CD14-positive monocyte (primary cell): ENCODE data around the gene GPATCH3. TPM values are rescaled to one million over a fixed set of nuclear protein-coding genes. Genes with fewer than 3 reads are reported as not detected.
"Not testable (repeated sequence)": the region's sequence is repeated elsewhere in the genome, so short reads cannot be mapped to it uniquely, and the experiment has no call there.

Experiments used
- DNase-seq, 3 donors: peaks; one replicate each; pipeline ENCODE4 v3.0.0-alpha.2; 2011 to 2022
- H2AFZ ChIP-seq: 2 replicates; pipeline ENCODE4 v1.6.0; 2012; ENCODE audit warnings: mild to moderate bottlenecking, low read depth, low read length, inconsistent platforms; ENCODE audit not compliant: insufficient read depth, poor library complexity, severe bottlenecking
- H3K27ac ChIP-seq, 2 donors: 1 replicate in 1 of 2; 2 replicates in 1 of 2; pipeline ENCODE4 v1.5.1; 2012 to 2013; ENCODE audit warnings: low read length in 2 of 2, control low read depth in 1 of 2, inconsistent platforms in 1 of 2, low read depth in 1 of 2, mild to moderate bottlenecking in 1 of 2
- H3K27me3 ChIP-seq, 2 donors: one replicate each; pipeline versions ENCODE4 v1.6.0 to v1.6.1; 2011 to 2013; ENCODE audit warnings: low read length in 2 of 2; ENCODE audit not compliant: control insufficient read depth in 2 of 2, insufficient read depth in 2 of 2
- H3K36me3 ChIP-seq, 2 donors: replicated peaks in 1 of 2; 1 replicate in 1 of 2; 2 replicates in 1 of 2; pipeline versions ENCODE4 v1.5.1 to v1.6.1; 2012 to 2013; ENCODE audit warnings: low read length in 2 of 2, control low read depth in 1 of 2, inconsistent platforms in 1 of 2, mild to moderate bottlenecking in 1 of 2; ENCODE audit not compliant: insufficient read depth in 2 of 2, control insufficient read depth in 1 of 2
- H3K4me1 ChIP-seq, 2 donors: 1 replicate in 1 of 2; 2 replicates in 1 of 2; pipeline versions ENCODE4 v1.5.1 to v1.6.1; 2012 to 2013; ENCODE audit warnings: low read length in 2 of 2, control low read depth in 1 of 2, inconsistent platforms in 1 of 2, mild to moderate bottlenecking in 1 of 2, moderate library complexity in 1 of 2; ENCODE audit not compliant: insufficient read depth in 2 of 2, control insufficient read depth in 1 of 2
- H3K4me2 ChIP-seq: replicated peaks from 2 replicates; pipeline ENCODE3; 2012; ENCODE audit warnings: low read length, moderate library complexity, mild to moderate bottlenecking; ENCODE audit not compliant: poor library complexity, severe bottlenecking; ENCODE audit errors: extremely low read depth
- H3K4me3 ChIP-seq, 3 experiments: fragments of 200-600 bp in 1 of 3; sonication (generic) in 1 of 3; replicated peaks in 1 of 3; 1 replicate in 2 of 3; 2 replicates in 1 of 3; pipeline ENCODE4 v1.5.1; 2011 to 2013; ENCODE audit warnings: low read length in 3 of 3, mild to moderate bottlenecking in 3 of 3, control low read depth in 2 of 3, low read depth in 2 of 3, inconsistent platforms in 1 of 3, moderate library complexity in 1 of 3
- H3K79me2 ChIP-seq: 2 replicates; pipeline ENCODE4 v1.6.0; 2012; ENCODE audit warnings: mild to moderate bottlenecking, control low read depth, inconsistent platforms, low read length, moderate library complexity; ENCODE audit not compliant: insufficient read depth
- H3K9ac ChIP-seq: 2 replicates; pipeline ENCODE4 v1.6.0; 2017; ENCODE audit warnings: low read length, mild to moderate bottlenecking; ENCODE audit not compliant: insufficient read depth, poor library complexity, severe bottlenecking
- H3K9me3 ChIP-seq, 2 donors: replicated peaks in 1 of 2; 1 replicate in 1 of 2; 2 replicates in 1 of 2; pipeline versions ENCODE4 v1.5.1 to v1.6.1; 2012 to 2013; ENCODE audit warnings: low read length in 2 of 2, control low read depth in 1 of 2; ENCODE audit not compliant: control insufficient read depth in 1 of 2, insufficient read depth in 1 of 2
- H4K20me1 ChIP-seq: 2 replicates; pipeline ENCODE4 v1.6.0; 2012; ENCODE audit warnings: mild to moderate bottlenecking, low read length, control low read depth, moderate library complexity; ENCODE audit not compliant: insufficient read depth
- H3K27ac Mint-ChIP-seq, 7 donors: one replicate each; pipeline ENCODE4 v1.8.0; 2020; ENCODE audit warnings: mild to moderate bottlenecking in 7 of 7, mixed read lengths in 7 of 7, moderate library complexity in 6 of 7, inconsistent platforms in 2 of 7
- H3K27me3 Mint-ChIP-seq, 3 donors: one replicate each; pipeline ENCODE4 v1.8.0; 2021 to 2022; ENCODE audit warnings: low read depth in 3 of 3, mild to moderate bottlenecking in 3 of 3, mixed read lengths in 3 of 3, moderate library complexity in 3 of 3, inconsistent platforms in 1 of 3
- H3K36me3 Mint-ChIP-seq, 2 donors: one replicate each; pipeline ENCODE4 v1.8.0; 2020; ENCODE audit warnings: mixed read lengths in 2 of 2, inconsistent platforms in 1 of 2, mild to moderate bottlenecking in 1 of 2
- H3K4me1 Mint-ChIP-seq: one replicate; pipeline ENCODE4 v1.8.0; 2020; ENCODE audit warnings: mild to moderate bottlenecking, mixed read lengths
- H3K4me3 Mint-ChIP-seq, 2 donors: one replicate each; pipeline ENCODE4 v1.8.0; 2020; ENCODE audit warnings: mild to moderate bottlenecking in 2 of 2, mixed read lengths in 2 of 2, moderate library complexity in 1 of 2
- H3K9me3 Mint-ChIP-seq, 7 donors: one replicate each; pipeline ENCODE4 v1.8.0; 2020 to 2022; ENCODE audit warnings: mixed read lengths in 7 of 7, mild to moderate bottlenecking in 6 of 7, moderate library complexity in 6 of 7, inconsistent platforms in 2 of 7
- WGBS: methylation state at CpG from one replicate; pipeline ENCODE4 v1.1.5; 2013; ENCODE audit warnings: missing lambda C conversion rate; ENCODE audit not compliant: insufficient coverage; 5-methylcytosine and 5-hydroxymethylcytosine counted together
- intact Hi-C, 2 donors: fragments of 100-400 bp; cut with micrococcal nuclease; formaldehyde crosslinking; loops; one replicate each; pipeline versions ENCODE4 v1.15.0 to v1.15.1; 2023
- polyA plus RNA-seq, 3 donors: library from polyadenylated mRNA; depleted of rRNA in 1 of 3; unstranded in 2 of 3; stranded (reverse) in 1 of 3; fragments of 300-500 nt in 2 of 3; fragments of >200 nt in 1 of 3; fragmentation: Illumina TruSeq in 2 of 3; gene quantifications; 1 replicate in 2 of 3; 2 replicates in 1 of 3; pipeline ENCODE4 v1.2.3, GENCODE V29; 2012 to 2021
- TF ChIP-seq, protein P1 (sequence below): fragments of 200-600 bp; IDR thresholded peaks from one replicate; pipeline ENCODE4 v1.8.0; 2022; ENCODE audit warnings: antibody characterized with exemption, mild to moderate bottlenecking

The GPATCH3 gene
- polyA plus RNA-seq, 3 donors, result 8.2 to 11.8 (median 10.7) TPM

DNA sequence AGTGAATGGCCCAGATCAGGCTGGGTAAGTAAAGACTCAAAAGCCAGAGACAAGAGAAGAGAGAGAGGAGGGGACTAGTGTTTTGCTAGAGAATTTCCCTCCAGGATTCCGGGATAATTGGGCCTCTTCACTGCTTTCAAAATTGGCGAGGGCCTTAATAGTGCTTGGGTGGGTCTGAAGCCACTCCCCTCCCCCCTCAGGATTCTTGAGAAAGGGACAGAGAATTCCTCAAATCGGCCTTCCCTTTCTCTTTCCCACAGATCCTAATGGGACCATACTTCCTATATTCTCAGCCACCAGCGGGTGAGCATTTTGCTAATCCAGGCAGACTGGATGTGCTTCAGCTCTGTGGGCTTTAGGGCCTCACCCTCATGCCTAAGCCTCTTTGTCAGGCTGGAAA is 25.4 kb downstream of the GPATCH3 start:
- intact Hi-C loops, result loop anchor here (5.0 to 10.0 kb wide), 5 partner anchors 63 to 380 kb away; no protein-coding TSS in a partner anchor
- H3K36me3 Mint-ChIP-seq, result peaks cover 21 to 46% of the 10 kb centered on the region in 2 donors
- H3K27me3 ChIP-seq, result no peaks in the 10 kb centered on the region
- DNase-seq, result no peak
- H3K27ac ChIP-seq, result no peak overlapping the region
- no peak overlapping the region for H3K4me3 ChIP-seq
- H2AFZ ChIP-seq, result no peak overlapping the region
- no peaks in the 10 kb centered on the region for H3K79me2 ChIP-seq
- TF ChIP-seq, protein P1, sequence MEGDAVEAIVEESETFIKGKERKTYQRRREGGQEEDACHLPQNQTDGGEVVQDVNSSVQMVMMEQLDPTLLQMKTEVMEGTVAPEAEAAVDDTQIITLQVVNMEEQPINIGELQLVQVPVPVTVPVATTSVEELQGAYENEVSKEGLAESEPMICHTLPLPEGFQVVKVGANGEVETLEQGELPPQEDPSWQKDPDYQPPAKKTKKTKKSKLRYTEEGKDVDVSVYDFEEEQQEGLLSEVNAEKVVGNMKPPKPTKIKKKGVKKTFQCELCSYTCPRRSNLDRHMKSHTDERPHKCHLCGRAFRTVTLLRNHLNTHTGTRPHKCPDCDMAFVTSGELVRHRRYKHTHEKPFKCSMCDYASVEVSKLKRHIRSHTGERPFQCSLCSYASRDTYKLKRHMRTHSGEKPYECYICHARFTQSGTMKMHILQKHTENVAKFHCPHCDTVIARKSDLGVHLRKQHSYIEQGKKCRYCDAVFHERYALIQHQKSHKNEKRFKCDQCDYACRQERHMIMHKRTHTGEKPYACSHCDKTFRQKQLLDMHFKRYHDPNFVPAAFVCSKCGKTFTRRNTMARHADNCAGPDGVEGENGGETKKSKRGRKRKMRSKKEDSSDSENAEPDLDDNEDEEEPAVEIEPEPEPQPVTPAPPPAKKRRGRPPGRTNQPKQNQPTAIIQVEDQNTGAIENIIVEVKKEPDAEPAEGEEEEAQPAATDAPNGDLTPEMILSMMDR, result no peak
- WGBS, result 80% methylated on average over 1 of the region's 4 CpGs
- no peak overlapping the region for H3K4me3 Mint-ChIP-seq
- H4K20me1 ChIP-seq, result peaks cover 19% of the 10 kb centered on the region
- no peak overlapping the region for H3K9ac ChIP-seq
- no peaks in the 10 kb centered on the region for H3K9me3 Mint-ChIP-seq
- no peaks in the 10 kb centered on the region for H3K4me1 ChIP-seq
- H3K36me3 ChIP-seq, result peaks cover 21 to 44% of the 10 kb centered on the region in 2 donors
- H3K27me3 Mint-ChIP-seq, result peaks cover 0 to 2% (median 0%) of the 10 kb centered on the region in 3 donors
- no peaks in the 10 kb centered on the region for H3K4me1 Mint-ChIP-seq
- H3K4me2 ChIP-seq, result no peak overlapping the region
- H3K9me3 ChIP-seq, result no peaks in the 10 kb centered on the region
- H3K27ac Mint-ChIP-seq, result no peak overlapping the region

DNA sequence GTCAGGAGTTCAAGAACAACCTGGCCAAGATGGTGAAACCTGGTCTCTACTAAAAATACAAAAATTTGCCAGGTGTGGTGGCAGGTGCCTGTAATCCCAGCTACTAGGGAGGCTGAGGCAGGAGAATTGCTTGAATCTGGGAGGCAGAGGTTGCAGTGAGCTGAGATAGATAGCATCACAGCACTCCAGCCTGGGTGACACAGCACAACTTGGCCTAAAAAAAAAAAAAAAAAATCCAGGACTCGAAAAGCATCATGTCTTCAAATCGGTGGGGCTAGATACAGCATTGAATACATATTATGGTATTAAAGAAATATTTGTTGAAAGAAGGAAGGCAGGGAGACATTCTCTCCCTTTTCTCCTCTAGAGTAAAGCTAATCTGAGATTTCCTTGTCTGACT is 27.2 kb downstream of the GPATCH3 start:
- H3K4me1 Mint-ChIP-seq, H3K79me2 ChIP-seq, H3K4me3 ChIP-seq, H4K20me1 ChIP-seq, DNase-seq, H3K27me3 ChIP-seq, H3K4me2 ChIP-seq, H3K4me1 ChIP-seq, H3K4me3 Mint-ChIP-seq, H3K27me3 Mint-ChIP-seq, H3K9me3 ChIP-seq, H3K9ac ChIP-seq, H2AFZ ChIP-seq, H3K9me3 Mint-ChIP-seq, H3K27ac ChIP-seq, H3K27ac Mint-ChIP-seq: not testable (repeated sequence)
- peaks cover 7 to 27% of the 10 kb centered on the region in 2 donors for H3K36me3 ChIP-seq
- H3K36me3 Mint-ChIP-seq, result peaks cover 9 to 31% of the 10 kb centered on the region in 2 donors
- intact Hi-C loops, result loop anchor here (10.0 kb wide), 2 partner anchors 268 to 378 kb away; no protein-coding TSS in a partner anchor
- no CpG with 5 or more reads among the region's 2 CpGs for WGBS
